Smooth muscle cell (in vitro differentiated cells): ENCODE measurements around the gene HARS1. TPM values are rescaled to one million over a fixed set of nuclear protein-coding genes. Genes with fewer than 3 reads are reported as not detected.
"Not testable (repeated sequence)": the region's sequence is repeated elsewhere in the genome, so short reads cannot be mapped to it uniquely, and the experiment has no call there.

Experiments
- DNase-seq: peaks from one replicate; lab custom pipeline; 2025; ENCODE audit not compliant: unreplicated experiment; lab: John Stamatoyannopoulos, UW
- H2AFZ ChIP-seq: fragments of 200-600 bp; sonication (generic); 2 replicates; pipeline ENCODE4 v1.6.0; 2016; ENCODE audit warnings: antibody characterized with exemption, low read depth, mild to moderate bottlenecking
- H3F3A ChIP-seq: fragments of 200-600 bp; sonication (generic); 2 replicates; pipeline ENCODE4 v1.6.0; 2017; ENCODE audit warnings: antibody characterized with exemption, low read depth
- H3K27ac ChIP-seq: fragments of 200-600 bp; sonication (generic); 2 replicates; pipeline ENCODE4 v1.5.1; 2016; ENCODE audit warnings: low read depth, mild to moderate bottlenecking
- H3K27me3 ChIP-seq: fragments of 200-600 bp; sonication (generic); 2 replicates; pipeline ENCODE4 v1.6.1; 2016; ENCODE audit warnings: low read depth, mild to moderate bottlenecking
- H3K36me3 ChIP-seq: fragments of 200-600 bp; sonication (generic); 2 replicates; pipeline ENCODE4 v1.5.1; 2016; ENCODE audit warnings: low read depth
- H3K4me1 ChIP-seq: fragments of 200-600 bp; sonication (generic); 2 replicates; pipeline ENCODE4 v1.5.1; 2016; ENCODE audit warnings: low read depth
- H3K4me2 ChIP-seq: fragments of 200-600 bp; sonication (generic); 2 replicates; pipeline ENCODE4 v1.6.0; 2016; ENCODE audit warnings: mild to moderate bottlenecking
- H3K4me3 ChIP-seq: fragments of 200-600 bp; sonication (generic); 2 replicates; pipeline ENCODE4 v1.5.1; 2016; ENCODE audit warnings: mild to moderate bottlenecking
- H3K79me2 ChIP-seq: fragments of 200-600 bp; sonication (generic); 2 replicates; pipeline ENCODE4 v1.6.0; 2016; ENCODE audit warnings: low read depth, mild to moderate bottlenecking
- H3K9ac ChIP-seq: fragments of 200-600 bp; sonication (generic); 2 replicates; pipeline ENCODE4 v1.6.0; 2016; ENCODE audit warnings: low read depth
- H3K9me3 ChIP-seq: fragments of 200-600 bp; sonication (generic); replicated peaks from 2 replicates; pipeline ENCODE4 v1.5.1; 2016; ENCODE audit warnings: low read depth
- H4K20me1 ChIP-seq: fragments of 200-600 bp; sonication (generic); 2 replicates; pipeline ENCODE4 v1.6.0; 2016; ENCODE audit warnings: low read depth
- WGBS: methylation state at CpG from one replicate; pipeline ENCODE4 v1.1.7; 2016; ENCODE audit warnings: low lambda C conversion rate; 5-methylcytosine and 5-hydroxymethylcytosine counted together
- polyA plus RNA-seq: library from polyadenylated mRNA; unstranded; fragments of >200 nt; fragmentation: Nextera tagmentation; extraction: Ambion mirVana; gene quantifications from 2 replicates; pipeline ENCODE4 v1.2.1, GENCODE V29; 2016
- total RNA-seq: library from RNA; depleted of rRNA; stranded (reverse); fragments of >200 nt; gene quantifications from 2 replicates; pipeline ENCODE4 v1.2.3, GENCODE V29; 2014
- TF ChIP-seq, protein P1 (sequence below): fragments of 200-600 bp; sonication (generic); IDR thresholded peaks from 2 replicates; pipeline ENCODE4 v1.5.1; 2017; ENCODE audit warnings: borderline replicate concordance, mild to moderate bottlenecking, antibody characterized with exemption; ENCODE audit not compliant: insufficient read depth, poor library complexity, severe bottlenecking

HARS1 gene
- total and polyA plus RNA-seq, 2 experiments from 2014 or later, result 29.4 to 72.1 TPM

GRCh38 chr5:140642718-140643117, 48.5 kb downstream of the HARS1 start:
- Histone ChIP-seq H3K9me3 (no peaks in the 10 kb centered on the region), H3K79me2 (peaks cover 12% of the 10 kb centered on the region), H3F3A (no peaks in the 10 kb centered on the region), H3K27ac (no peak overlapping the region), H3K4me1 (peaks cover 11% of the 10 kb centered on the region), H3K4me2 (no peak overlapping the region), H3K9ac (no peak overlapping the region), H3K4me3 (no peak overlapping the region), H4K20me1 (no peaks in the 10 kb centered on the region), H3K36me3 (no peaks in the 10 kb centered on the region), H3K27me3 (no peaks in the 10 kb centered on the region), H2AFZ (no peak overlapping the region)
- DNase-seq, result no peak
- TF ChIP-seq, protein P1, sequence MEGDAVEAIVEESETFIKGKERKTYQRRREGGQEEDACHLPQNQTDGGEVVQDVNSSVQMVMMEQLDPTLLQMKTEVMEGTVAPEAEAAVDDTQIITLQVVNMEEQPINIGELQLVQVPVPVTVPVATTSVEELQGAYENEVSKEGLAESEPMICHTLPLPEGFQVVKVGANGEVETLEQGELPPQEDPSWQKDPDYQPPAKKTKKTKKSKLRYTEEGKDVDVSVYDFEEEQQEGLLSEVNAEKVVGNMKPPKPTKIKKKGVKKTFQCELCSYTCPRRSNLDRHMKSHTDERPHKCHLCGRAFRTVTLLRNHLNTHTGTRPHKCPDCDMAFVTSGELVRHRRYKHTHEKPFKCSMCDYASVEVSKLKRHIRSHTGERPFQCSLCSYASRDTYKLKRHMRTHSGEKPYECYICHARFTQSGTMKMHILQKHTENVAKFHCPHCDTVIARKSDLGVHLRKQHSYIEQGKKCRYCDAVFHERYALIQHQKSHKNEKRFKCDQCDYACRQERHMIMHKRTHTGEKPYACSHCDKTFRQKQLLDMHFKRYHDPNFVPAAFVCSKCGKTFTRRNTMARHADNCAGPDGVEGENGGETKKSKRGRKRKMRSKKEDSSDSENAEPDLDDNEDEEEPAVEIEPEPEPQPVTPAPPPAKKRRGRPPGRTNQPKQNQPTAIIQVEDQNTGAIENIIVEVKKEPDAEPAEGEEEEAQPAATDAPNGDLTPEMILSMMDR, result no peak
- WGBS, result 94% methylated on average over 3 of the region's 3 CpGs

DNA sequence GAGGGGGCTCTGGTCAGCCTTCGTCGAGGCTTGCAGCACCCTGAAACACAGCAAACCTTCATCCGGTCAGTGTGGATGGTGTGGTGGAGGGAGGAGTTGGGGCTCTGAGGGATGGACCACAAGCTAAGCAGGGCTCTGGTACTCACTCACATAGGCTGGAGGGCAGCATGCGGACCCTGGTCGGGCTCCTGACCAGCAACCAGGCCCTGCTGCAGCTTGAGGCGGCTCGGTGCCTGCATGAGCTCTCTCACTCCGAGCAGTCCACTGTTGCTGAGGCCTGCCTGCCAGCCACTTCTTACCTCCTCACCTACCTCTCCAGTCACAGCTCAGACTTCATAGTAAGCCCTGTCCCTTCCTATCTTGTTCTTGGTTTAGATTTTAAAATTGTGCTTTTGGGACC, 49.5 kb downstream of the HARS1 start:
- no peaks in the 10 kb centered on the region for H4K20me1 ChIP-seq
- no peaks in the 10 kb centered on the region for H3K36me3 ChIP-seq
- peaks cover 7% of the 10 kb centered on the region for H3K79me2 ChIP-seq
- H3K9me3 ChIP-seq, result no peaks in the 10 kb centered on the region
- H3K27me3 ChIP-seq, result no peaks in the 10 kb centered on the region
- H3K4me2 ChIP-seq, result no peak overlapping the region
- TF ChIP-seq, protein P1, result no peak
- peaks cover 10% of the 10 kb centered on the region for H3K4me1 ChIP-seq
- H3K9ac ChIP-seq, result no peak overlapping the region
- no peak overlapping the region for H2AFZ ChIP-seq
- H3K27ac ChIP-seq, result no peak overlapping the region
- DNase-seq, result no peak
- 96% methylated on average over 8 of the region's 8 CpGs for WGBS
- no peaks in the 10 kb centered on the region for H3F3A ChIP-seq
- no peak overlapping the region for H3K4me3 ChIP-seq

- Histone ChIP-seq H3K4me2 (peak within 1 kb of the TSS; percentile 96), H3F3A (no peaks in the 10 kb centered on the region), H2AFZ (peak within 1 kb of the TSS; percentile 96), H3K9ac (no peak within 1 kb of the TSS), H3K27me3 (no peaks in the 10 kb centered on the region), H3K4me1 (peaks cover 4% of the 10 kb centered on the region), H3K9me3 (no peaks in the 10 kb centered on the region), H3K36me3 (no peaks in the 10 kb centered on the region), H4K20me1 (no peaks in the 10 kb centered on the region), H3K27ac (peak within 1 kb of the TSS; percentile 43), H3K79me2 (no peaks in the 10 kb centered on the region), H3K4me3 (peak within 1 kb of the TSS; percentile 76)
- TF ChIP-seq, protein P1, result peak; percentile 37
- WGBS, result 2% methylated on average over 29 of the region's 63 CpGs
- peak; percentile 85 for DNase-seq
Measured at GRCh38 chr5:140639148-140639981, 51.8 kb downstream of the HARS1 start, which contains the start of gene TMCO6. Gene TMCO6, plus strand, starts transcription at chr5:140639451. Its CDS starts 77 bp downstream, at chr5:140639528.

DNA sequence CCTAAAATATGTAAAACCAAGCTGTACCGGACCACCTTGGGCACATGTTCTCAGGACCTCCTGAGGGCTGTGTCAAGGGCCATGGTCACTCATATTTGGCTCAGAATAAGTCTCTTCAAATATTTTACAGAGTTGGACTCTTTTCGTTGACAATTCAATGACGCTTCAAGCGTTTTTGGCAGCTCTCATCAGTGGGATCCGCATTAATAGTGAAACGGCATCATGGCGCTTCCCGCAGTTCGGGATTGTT, 52.3 kb downstream of the HARS1 start:
- H3K4me1 ChIP-seq, H3F3A ChIP-seq, H3K79me2 ChIP-seq, H3K9ac ChIP-seq, H4K20me1 ChIP-seq, H3K9me3 ChIP-seq, DNase-seq, H3K36me3 ChIP-seq, H3K27me3 ChIP-seq: not testable (repeated sequence)
- 67% methylated on average over 9 of the region's 9 CpGs for WGBS
- Histone ChIP-seq H3K4me3 (peak overlapping the region; percentile 76), H3K4me2 (peak overlapping the region; percentile 96), H2AFZ (peak overlapping the region; percentile 96), H3K27ac (peak overlapping the region; percentile 26)
